ENCODE results near the gene PHACTR3. TPM values are rescaled to one million over a fixed set of nuclear protein-coding genes. Genes with fewer than 3 reads are reported as not detected.

PHACTR3 gene
- total RNA-seq, 2 donors from 2014 or later = 0.34 TPM; not detected in 1

GRCh38 chr20:59792300-59792699 lies 188.0 kb downstream of the PHACTR3 start:
- 98% methylated on average over 1 of the region's 1 CpG for WGBS
- H3K27me3 ChIP-seq (replicated peaks; ENCODE audit: insufficient read depth) = no peaks in the 10 kb centered on the region
- H3K9me3 ChIP-seq = no peaks in the 10 kb centered on the region
- DNase-seq (ENCODE audit: low spot score) = no peak
- H3K27ac ChIP-seq = no peak overlapping the region
- no peak overlapping the region for H3K4me3 ChIP-seq
- no peaks in the 10 kb centered on the region for H3K36me3 ChIP-seq
- TF ChIP-seq CTCF (IDR thresholded peaks at IDR 0.05) (no peak), POLR2AphosphoS5 (IDR thresholded peaks at IDR 0.05) (no peak), POLR2A (IDR thresholded peaks at IDR 0.05) (no peak)
- no peaks in the 10 kb centered on the region for H3K4me1 ChIP-seq (replicated peaks)
- intact Hi-C loops (cut with DNase I) = no loop called here

GRCh38 chr20:59794555-59794954 lies 190.2 kb downstream of the PHACTR3 start:
- 72% methylated on average over 2 of the region's 2 CpGs for WGBS
- no peak for DNase-seq (ENCODE audit: low spot score)
- Histone ChIP-seq H3K4me3 (no peak overlapping the region), H3K27me3 (replicated peaks; ENCODE audit: insufficient read depth) (no peaks in the 10 kb centered on the region), H3K9me3 (no peaks in the 10 kb centered on the region), H3K36me3 (no peaks in the 10 kb centered on the region), H3K27ac (no peak overlapping the region), H3K4me1 (replicated peaks) (no peaks in the 10 kb centered on the region)
- intact Hi-C loops (cut with DNase I) = no loop called here
- TF ChIP-seq POLR2AphosphoS5 (IDR thresholded peaks at IDR 0.05) (no peak), CTCF (IDR thresholded peaks at IDR 0.05) (no peak), POLR2A (IDR thresholded peaks at IDR 0.05) (no peak)

DNA sequence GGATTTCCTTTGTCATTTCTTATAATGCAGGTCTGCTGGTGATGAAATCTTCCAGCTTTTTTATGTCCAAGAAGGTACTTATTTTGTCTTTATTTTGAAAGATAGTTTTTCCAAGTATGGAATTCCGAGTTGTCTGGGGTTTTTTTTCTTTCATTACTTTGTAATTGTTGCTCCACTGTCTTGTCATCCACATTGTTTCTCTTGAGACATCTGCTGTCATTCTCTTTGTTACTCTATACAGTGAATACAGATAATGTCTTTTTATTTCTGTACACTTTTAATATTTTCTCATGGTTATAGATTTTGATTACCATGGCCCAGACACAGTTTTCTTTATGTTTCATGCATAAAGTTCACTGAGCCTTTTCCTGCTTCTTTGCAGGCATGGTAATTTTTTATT lies 196.0 kb downstream of the PHACTR3 start:
- Histone ChIP-seq H3K27ac (no peak overlapping the region), H3K36me3 (no peaks in the 10 kb centered on the region), H3K27me3 (replicated peaks; ENCODE audit: insufficient read depth) (no peaks in the 10 kb centered on the region), H3K9me3 (no peaks in the 10 kb centered on the region), H3K4me1 (replicated peaks) (no peaks in the 10 kb centered on the region), H3K4me3 (no peak overlapping the region)
- intact Hi-C loops (cut with DNase I) = no loop called here
- WGBS = 80% methylated on average over 1 of the region's 1 CpG
- TF ChIP-seq POLR2AphosphoS5 (IDR thresholded peaks at IDR 0.05) (no peak), CTCF (IDR thresholded peaks at IDR 0.05) (no peak), POLR2A (IDR thresholded peaks at IDR 0.05) (no peak)
- no peak for DNase-seq (ENCODE audit: low spot score)

- intact Hi-C loops (cut with DNase I) = no loop called here
Measured at GRCh38 chr20:59802018-59802417, 197.7 kb downstream of the PHACTR3 start.

More at GRCh38 chr20:59802018-59802417, 197.7 kb downstream of the PHACTR3 start:
- no peaks in the 10 kb centered on the region for H3K9me3 ChIP-seq
- H3K4me3 ChIP-seq = no peak overlapping the region
- TF ChIP-seq POLR2AphosphoS5 (IDR thresholded peaks at IDR 0.05) (no peak), CTCF (IDR thresholded peaks at IDR 0.05) (no peak)
- no peak overlapping the region for H3K27ac ChIP-seq
- H3K4me1 ChIP-seq (replicated peaks) = no peaks in the 10 kb centered on the region
- 91% methylated on average over 4 of the region's 4 CpGs for WGBS
- DNase-seq (ENCODE audit: low spot score) = no peak
- H3K36me3 ChIP-seq = no peaks in the 10 kb centered on the region
- no peaks in the 10 kb centered on the region for H3K27me3 ChIP-seq (replicated peaks; ENCODE audit: insufficient read depth)

Data from prostate gland (tissue), 2 donors.